8988T (cell line): ENCODE data around the gene LMOD1.
"Not testable (repeated sequence)": the region's sequence is repeated elsewhere in the genome, so short reads cannot be mapped to it uniquely, and the experiment has no call there.

Experiments
- DNase-seq: peaks from one replicate; pipeline ENCODE4 v3.0.0; 2011

Gene LMOD1

DNA sequence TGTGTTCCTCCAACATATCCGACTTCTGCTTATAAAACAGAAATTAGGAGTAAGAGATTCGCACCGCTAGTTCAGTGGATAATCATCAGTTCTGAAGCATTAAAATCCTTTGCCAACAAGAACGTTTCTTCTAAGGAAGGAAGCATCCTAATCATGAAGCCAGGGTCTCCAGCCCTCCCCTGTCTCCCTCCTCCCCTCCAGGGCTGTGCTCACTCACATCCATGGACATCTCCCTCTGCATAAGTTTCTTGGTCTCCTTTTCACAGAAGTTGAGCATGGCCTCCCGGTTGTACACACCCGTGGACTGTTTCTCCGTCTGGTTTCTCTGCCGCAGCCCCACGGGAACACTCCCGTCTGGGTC, 505 bp downstream of the LMOD1 start:
- no peak for DNase-seq

DNA sequence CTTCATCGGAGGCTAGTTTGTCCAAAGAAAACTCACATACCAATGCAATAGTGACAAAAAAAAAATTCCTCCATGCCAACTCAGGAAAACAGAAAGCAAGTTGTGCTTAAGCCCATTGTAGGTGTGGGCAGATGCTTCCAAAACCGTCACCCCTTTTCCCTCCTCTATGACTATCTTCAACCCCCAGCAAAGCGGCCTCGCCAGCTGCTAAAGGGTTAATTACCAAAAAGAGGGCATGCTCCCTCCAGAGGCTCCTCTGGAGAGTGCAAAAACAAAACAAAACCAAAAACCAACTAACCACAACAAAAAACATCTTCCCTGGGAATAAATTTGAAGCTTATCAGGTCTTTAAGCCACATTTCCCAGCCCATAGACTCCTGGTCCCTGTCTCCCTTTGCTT, 1.2 kb downstream of the LMOD1 start:
- no peak for DNase-seq

DNA sequence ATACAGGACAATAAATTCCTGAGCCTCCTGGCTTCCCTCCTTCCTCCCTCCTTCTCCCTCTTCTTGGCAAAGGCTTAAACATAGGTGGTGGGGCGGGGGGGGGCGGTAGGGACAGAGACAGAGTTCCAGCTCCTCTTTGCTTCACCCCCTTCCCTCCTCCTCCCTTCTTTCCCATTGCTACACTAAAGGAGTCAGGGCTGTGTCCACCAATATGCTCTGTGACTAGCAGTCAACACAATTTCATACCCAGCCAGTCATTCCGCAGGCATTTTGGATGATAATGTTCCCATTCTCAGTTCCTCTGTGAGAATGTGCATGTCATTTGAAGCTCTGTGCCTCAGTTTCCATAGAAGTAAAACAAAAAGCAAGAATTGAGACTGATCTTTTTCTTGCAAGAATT, 1.7 kb downstream of the LMOD1 start:
- no peak for DNase-seq

DNA sequence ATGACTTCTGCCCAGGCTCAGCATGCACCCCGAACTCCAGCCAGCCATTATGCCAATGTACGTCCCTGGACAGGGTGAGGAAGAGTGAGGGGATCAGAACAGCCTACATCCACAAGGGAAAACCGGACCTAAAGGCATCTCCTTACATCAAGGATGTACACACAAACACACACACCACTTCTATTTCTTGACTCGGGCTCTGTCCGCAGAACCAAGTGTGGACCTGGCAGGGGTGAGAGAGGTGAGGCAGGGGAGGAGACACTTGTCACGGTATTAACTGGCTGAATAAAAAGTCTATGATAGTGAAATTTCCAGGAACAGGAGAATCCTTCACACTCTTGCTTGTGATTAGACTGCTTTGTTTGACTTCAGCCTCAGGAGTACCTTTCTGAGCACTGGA, 2.3 kb downstream of the LMOD1 start:
- no peak for DNase-seq

DNA sequence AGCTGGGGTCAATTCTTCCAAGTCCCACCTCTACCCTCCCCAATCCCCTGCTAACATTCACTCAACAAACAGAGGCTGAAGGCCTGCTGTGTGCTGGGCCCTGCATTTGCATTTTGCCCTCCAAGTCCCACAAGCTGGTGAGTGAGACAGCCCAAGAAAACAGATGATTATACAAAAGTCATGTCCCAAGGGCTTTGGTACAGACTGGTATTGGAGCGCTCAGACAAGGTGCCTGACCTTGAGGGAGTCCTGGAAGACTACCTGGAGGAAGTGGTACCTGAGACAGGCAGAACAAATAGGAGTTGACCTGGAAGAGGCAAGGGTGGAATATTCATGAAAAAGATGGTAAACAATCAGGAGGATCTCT, 4.2 kb downstream of the LMOD1 start:
- DNase-seq: no peak

DNA sequence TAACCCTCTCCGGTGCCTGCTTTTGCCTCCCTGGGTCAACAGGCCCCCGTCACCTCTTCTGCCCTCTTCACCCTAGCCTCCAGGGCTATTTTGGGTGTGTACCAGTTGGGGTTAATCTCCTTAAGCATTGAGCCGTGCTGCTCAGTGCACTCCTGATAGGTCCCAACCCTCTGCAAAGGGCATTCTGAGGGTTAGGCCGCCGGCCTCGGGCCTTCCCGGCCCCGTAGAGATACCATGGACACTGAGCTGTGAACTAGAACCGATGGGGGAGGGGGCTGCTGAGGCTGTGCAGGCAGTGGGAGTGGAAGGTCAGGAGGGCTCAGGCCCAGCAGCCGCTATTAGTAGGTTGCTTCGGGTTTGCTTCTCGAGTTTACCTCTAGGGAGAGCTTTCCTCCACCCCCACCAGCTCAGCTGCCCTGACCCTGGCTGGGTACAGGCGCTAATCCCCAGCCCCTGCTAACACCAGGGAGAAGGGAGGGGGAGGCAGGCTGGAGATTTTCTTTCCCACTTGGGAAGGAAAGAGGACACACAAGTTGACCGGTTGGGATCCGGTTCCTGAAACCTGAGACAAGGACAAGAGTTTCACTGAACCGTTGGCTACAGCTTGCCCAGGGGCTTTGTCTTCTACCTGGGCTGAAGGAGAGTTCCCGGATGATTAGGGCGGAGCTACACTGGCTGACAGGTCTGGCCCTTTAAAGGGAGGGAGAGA, 4.8 kb downstream of the LMOD1 start:
- no peak for DNase-seq

DNA sequence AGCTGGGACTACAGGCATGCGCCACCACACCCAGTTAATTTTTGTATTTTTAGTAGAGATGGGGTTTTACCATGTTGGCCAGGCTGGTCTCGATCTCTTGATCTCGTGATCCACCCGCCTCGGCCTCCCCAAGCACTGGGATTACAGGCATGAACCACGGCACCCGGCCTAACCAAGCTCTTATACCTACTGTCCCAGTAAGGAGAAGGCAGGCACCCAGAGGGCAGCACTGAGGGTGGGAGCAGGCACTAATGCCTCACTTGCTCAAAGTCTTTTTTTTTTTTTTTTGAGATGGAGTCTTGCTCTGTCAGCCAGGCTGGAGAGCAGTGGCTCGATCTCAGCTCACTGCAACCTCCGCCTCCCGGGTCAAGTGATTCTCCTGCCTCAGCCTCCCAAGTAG, 6.0 kb downstream of the LMOD1 start:
- DNase-seq: not testable (repeated sequence)

DNA sequence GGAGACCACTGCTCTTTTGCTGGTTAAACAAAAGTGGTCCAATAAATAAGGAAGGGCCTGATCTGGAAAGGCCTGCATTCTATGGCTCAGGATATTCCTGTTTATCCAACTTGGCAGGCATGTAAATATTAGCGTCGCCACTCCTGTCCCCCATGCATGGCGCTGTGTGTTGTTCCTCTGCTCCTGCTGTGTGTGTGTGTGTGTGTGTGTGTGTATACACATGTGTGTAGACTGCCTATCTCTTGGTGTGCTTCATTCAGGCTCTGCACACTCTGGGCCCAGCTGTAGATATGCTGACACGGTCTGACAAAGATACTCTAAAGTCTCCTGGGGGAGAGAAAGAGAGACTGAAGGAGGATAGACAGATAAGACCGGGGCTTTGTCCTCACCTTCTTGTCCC, 6.8 kb downstream of the LMOD1 start:
- DNase-seq: no peak

DNA sequence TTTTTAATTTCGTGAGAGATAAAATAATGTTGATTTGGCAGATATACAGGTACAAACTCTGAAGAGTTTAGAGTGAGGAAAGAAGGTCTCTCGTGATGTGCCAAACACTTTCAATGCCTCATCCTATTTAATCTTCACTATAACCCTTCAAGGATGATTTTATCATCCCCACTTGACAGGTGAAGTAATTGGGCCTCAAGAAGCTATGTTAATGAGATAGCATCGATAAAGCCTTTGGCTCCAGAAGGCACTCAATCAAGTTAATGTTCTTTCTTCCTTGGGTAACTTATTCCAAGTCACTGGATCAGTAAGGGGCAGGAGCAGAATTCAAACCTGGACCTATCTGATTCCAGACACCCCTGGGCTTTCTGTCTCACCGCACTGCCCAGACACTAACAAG, 7.2 kb downstream of the LMOD1 start:
- DNase-seq: no peak

DNA sequence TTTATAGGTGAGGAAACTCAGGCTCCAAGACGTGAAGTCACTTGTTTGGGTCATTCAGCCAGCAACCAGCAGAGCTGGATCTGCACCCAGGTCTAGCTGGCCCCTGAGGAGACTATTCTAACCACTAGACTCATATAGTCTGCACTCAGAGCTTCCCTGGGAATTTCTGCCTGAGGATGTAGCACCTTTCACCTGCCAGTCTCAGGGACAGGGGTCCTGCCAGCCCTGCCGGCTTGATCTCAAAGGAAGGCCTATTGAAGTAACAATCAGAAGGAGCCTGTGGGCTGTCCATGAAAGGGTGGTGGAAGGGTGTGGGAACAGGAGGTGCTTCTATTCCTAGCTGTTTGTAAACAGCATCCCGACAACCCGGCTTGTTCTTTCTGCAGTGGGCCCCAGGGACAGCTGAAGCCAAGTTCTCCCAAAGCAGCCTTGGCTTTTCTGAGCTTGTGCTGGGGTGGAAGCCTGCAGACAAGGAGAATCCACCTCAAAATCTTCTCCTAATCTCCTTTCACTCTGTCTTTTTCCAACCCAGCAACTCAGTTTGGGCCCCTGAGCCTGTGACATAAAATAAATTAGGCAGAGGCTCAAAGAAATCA, 7.8 kb downstream of the LMOD1 start:
- DNase-seq: no peak

DNA sequence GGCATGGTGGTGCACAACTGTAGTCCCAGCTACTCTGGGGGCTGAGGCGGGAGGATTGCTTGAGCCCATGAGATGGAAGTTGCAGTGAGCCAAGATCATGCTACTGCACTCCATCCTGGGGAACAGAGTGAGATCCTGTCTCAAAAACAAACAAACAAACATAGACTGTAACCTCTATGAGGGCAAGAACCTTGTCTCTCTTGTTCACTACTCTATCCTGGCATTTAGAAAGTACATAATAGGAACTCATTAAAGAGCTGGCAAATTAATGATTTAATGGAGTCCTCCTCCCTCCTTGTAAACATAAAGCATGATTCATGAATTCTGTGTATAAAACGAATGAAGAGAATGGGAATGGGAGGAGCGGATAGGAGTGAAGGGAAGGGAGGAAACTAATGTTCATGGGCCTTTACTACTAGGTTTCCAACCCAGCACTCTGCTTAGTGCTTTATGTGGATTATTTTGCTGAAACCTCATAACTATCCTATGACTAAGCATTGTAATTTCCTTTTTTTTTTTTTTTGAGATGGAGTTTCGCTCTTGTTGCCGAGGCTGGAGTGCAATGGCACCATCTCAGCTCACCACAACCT, 8.6 kb downstream of the LMOD1 start:
- no peak for DNase-seq

DNA sequence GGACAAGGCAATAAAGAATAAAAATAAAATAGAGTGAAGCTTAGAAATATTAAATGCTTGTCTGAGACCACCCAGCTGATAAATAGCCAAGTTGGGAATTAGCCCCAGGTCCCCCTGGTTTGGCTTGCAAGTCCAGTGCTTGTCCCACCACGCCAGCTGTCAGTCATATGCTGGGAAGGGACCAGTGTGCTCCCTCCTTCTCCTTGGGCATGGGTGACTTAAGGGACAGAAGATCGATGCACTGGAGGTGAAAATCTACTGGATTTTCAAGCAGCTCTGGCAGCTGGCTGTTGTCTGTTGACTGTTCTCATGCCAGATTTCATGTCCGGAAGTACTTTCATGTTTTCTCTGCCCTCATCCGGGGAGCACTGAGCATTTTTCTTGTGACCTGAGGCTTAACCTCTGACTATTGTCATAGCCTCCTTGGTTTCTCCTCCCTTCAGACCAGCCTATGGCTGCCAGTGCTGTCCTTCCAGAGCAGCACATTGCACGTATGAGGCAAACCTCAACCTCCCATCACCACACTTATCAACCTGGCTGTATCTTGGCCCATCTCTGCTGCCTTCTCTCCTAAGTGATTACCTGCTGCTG, 12.4 kb downstream of the LMOD1 start:
- DNase-seq: no peak

DNA sequence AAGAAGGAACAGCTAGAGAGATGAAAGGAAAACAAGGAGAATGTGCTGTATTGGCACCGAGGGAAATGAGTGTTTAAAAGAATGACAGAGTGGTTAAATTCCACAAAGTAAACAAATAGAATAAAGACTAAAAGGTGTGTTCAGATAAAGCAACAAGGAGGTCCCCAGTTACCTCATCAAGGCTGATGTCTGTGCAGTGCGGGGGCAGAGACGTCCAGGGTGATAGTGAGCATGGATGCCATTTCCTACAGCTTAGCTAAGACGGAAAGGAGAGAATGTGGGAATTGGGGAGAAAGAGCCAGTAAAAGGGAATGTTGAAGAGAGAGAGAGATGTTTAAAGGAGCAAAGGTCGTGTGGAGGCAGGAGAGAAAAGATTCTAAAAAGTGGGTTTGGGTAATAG, 15.5 kb downstream of the LMOD1 start:
- no peak for DNase-seq

DNA sequence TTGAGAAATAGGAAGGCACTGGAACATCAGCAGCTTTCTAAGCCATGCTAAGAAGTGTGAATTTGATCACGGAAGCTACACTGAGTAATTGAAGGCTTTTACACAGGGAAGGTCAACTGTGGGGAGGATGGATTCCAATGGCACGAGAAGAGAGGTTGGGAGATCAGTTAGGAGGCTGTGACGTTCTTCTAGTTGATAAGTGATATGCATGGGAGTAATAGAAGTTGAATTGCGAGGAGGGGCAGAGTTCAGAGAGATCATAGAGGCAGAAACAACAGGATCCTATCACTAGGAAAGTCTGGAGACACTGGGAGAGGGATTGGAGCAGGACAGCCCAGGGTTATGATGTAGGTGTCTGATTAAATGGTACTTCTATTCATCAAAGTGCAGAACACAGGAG, 16.2 kb downstream of the LMOD1 start:
- no peak for DNase-seq

DNA sequence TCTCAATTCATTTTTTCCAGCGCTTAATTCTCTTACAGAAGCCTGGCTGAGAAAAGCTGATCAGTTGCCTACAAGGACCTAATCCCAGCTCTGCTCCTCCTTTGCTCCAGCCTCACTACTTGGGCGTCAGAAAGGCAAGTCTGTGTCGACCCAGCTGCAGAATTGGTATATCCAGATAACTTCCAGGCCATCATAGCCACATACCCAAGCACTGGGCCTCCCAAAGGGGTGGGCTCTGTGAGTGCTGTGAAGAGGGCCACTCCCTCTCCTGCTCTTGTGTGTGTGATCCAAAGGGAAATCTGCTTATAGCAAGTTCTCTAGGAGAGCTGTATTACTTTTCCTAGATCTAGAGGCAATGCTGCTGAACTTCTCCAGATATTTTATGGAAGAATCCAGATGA, 18.1 kb downstream of the LMOD1 start:
- DNase-seq: no peak

DNA sequence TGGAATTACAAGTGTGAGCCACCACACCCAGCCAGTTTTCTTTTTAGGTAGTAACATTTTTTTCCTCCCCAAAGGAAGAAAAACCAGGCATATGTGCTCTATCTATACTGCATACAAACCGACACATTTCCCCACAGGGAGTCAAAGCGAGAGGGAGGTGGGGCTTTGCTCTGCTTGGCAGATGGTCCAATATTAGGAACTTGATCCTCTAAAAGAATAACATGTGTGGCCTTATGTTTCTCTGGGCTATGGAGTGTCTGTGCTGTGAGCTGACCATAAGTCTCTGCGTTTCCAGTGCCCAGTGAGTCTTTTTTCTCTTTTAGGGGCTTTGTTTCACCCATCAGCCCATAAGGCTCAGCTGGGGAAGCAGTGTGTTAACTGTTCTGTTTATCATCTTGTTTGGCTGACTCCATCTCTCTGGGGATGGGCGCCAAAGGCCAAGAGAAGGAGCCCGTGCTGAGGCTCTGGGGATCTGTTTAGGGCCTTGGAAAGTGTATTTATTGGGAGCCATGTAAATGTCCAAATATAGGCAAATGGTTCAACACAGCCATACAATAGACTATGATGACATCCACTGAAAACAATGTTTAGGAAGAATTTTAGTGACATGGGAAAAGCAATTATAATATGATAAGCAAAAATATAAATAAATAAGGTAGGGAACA, 20.2 kb downstream of the LMOD1 start:
- no peak for DNase-seq

DNA sequence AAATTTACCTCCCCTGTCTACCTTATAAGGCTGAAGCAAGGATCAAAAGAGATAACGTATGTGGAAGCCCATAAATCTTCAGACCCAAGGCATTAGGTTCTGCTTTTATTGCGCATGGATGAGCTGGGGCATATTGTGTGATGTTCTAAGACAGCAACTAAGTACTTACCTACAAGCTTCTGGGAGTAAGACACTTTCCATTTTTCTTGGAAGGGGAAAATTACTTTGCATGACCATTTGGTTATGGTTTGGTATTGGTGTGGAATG, 21.1 kb downstream of the LMOD1 start:
- no peak for DNase-seq

DNA sequence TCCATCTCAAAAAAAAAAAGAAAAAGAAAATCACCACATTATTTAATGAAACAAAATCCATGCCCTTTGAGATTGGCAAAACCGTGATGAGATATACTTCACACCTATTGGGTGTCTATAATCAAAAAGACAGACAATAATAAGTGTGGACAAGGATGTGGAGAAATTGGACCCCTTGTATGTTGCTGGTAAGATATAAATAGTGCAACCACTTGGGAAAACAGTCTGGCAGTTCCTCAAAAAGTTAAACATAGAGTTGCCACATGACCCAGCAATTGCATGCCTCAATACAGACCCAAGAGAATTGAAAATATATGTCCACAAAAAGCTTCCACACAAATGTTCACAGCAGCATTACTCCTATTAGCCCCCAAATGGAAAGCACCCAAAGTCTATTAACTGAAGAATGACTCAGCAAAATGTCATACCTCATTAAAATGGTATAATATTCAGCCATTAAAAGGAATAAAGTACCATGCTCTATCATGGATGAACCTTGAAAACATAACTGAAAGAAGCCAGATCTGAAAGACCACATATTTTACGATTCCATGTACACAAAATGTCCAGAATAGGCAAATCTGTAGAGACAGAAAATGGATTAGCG, 24.3 kb downstream of the LMOD1 start:
- DNase-seq: no peak

DNA sequence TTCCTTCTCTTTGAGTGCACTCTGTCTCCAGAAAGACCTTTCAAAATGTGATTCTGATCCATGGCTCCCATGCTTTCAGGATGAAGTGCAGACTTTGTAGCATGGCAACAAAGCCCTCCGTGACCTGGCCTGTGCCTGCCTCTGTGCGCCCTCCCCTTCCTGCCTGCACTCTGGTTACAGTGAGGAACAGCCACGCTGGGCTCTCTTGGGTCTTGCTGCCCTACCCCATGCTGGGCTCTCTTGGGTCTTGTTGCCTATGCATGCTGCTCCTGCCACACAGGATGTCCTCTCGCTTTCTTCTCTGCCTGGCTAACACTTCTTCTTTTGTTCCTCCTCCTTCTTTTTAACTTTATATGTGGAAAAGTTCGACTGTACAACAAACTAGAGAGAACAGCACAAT, 28.0 kb downstream of the LMOD1 start:
- DNase-seq: no peak

DNA sequence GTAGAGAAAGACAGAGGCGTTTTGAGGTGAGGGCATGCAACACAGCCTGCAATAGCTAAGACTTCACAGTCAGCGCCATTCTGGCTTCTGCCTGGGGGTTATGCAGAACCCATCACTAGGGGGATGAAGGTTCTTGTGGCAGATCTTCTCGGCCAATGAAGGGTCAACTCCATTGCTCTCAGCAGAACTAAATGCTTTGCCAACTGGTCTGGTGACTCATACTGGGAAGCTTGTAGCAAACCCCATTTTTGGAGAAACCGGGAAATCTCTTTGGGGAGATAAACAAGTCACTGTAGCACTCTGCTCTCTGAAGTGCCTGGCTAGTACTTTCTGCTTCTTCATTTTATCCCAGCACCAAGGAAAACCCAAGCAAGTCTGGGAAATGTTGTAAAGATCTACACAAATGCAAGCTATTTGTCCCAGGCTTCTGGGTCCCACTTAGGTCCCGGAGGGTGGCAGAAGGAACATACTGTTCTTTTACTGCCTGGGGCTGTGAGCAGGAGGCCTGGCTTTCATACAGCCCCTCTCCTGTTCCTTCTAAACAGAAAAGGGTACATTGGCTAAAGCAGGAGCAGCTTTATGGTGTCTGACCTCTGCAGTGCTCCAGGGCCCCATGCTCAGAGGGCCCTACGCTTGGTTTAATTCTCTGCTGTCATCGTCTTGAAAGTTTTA, 28.9 kb downstream of the LMOD1 start:
- DNase-seq: no peak

DNA sequence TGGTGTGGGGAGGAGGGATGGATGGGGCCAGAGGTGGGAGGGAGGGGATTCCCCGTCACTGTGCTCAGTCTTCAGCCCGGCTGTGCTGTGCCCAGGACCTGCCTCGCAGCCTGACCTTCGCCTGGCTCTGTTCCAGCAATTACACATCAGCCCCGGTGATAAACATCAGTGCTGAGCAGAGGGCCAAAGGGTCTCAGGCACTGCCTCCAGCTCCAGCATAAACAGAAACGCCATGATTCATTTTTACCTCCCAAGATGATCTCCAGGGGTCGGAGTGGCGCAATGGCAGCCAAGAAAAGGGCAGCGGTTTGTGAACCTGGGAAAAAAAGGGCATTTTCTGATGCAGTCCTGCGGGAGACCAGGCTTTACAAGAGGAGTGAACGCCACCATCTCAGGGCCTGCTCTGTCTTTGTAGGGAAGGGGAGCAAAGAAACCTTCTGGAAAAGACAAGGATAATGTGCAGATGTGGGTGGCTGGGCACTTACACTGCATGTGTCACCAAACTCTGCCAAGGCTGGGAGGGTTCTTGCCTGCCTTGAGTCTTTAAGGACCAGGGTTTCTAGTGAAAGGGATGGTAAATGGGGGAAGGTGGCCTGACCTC, 29.6 kb downstream of the LMOD1 start:
- DNase-seq: no peak

DNA sequence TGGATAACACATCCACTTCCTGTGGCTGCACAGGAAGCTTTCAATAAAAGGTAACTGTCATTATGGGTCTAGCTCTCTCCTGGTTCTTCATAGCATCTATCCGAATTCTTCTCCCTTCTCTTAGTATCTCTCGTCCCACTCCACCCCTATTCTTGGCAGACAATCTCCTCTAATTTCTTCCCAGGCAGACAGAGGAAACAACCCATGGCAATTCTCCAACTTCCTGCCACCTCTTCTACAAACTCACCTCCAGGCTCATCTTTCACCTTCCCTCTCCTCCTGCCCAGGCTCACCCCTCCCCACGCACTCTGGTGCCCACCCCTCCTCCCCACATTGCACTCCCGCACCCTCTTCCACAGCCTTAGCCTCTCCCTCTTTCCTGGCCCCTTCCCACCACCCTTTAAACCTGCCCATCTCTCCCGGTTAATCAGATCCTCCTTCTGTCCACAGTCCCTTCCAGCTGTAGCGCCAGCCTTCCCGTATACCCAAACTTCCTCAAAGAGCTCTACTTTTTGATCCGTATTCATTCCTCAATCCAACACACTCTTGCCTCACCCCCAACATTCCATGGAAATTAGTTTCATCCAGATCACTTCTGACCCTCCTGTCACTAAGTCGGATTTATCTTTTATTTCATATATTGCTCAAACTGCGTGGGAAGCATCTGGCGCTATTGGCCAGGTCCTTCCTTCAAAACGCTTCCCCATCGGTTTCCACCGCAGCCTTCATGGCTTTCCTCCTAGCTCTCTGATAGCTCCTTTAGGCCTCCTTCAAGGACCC, 31.7 kb downstream of the LMOD1 start:
- DNase-seq: no peak
